UCSD-AML1 (cell line): ENCODE data around the gene ABCB9.

Source experiments
- DNase-seq: peaks from one replicate; lab custom pipeline; 2025; ENCODE audit not compliant: unreplicated experiment; lab: John Stamatoyannopoulos, UW

The ABCB9 gene

DNA sequence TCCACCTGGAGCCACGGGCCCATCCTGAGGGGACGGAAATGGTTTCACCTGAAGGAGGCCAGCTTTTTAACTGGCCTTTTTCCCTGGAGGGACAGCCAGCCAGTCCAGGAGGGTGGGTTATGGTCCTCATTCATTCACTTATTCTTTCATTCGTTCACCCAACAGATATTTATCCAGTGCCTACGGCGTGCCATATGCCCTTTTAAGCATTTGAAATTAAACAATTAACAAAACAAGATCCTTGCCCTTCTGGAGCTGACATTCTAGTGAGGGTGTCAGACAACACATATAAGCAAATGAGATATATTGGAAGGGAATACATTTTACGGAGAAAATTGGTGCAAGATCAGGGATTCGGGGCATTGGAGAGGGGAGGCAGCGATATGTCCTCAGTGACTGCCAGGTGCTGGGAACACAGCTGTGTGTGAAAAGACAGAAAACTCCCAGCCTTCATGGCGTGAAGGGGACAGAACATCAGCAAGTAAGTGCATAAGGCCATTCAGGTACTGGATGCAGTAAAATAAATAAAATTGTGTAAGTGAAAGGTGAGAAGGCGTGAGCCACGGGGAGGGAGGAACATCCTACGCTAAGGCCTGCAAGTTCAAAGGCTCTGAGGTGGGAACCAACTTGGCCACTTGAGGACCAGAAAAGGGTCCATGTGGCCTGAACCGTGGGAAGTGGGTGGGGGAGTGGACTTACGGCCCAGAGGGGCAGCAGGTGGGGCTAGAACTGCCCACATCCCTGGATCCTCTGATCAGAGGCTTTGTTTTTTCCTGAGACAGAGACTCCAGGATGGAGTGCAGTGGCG is 684 bp upstream of the ABCB9 start:
- no peak for DNase-seq

DNA sequence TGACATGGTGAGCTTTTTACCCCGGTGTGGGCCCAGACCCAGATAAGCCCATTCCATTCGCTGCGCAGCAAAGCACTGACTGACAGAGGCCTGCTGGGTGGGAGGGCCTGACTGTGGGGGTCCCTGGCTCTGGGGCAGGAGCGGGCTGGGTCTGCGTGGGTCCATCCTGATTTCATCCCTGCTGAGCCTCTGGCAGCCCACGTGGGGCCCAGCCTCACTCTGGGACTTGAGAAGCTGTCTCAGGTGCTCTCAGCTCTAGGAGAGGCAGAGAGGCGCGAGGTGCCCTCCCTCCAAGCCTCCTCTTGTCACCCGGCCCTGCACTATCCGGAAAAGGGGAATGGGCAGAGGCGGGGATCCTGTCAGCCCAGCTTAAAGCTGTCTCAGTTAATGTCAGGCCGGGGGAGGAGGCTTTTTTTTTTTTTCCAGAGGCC is 927 bp downstream of the ABCB9 start:
- no peak for DNase-seq

DNA sequence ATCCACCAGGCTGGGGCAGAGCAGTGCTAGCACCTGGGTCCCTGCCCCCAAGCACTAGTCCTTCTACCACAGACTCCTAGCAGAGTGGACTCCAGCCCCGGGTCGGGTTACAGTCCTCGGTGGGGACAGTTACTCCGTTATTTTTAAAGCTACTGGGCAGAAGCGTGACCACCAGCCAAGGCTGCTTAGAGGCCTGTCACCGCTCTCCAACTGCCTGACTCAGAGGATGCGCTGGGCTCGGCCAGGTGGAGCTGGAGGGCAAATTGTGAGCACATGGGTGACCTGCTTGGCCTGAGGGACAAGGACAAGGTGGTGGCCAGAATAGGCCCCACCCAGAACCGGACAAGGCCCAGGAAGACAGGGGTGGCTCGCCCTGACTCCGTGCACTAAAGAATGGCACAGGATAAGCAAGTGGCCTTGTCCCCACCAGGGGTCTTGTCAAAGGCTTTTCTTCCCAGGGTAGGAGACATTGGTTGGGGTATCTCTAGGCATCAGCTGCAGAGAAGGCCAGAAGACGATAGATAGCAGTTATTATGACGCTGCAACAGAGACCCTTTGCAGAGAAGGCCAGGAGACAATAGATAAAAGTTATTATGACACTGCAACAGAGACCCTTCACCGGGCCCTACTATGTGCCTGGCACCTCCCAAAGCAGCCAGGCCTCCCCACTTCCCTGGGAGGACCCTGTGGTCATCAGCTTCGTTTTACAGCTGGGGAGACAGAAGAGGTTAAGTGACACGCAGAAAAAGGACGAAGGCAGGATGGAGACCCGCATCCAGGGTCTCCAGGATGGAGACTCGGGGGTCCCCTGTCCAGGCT is 1.6 kb downstream of the ABCB9 start:
- no peak for DNase-seq

DNA sequence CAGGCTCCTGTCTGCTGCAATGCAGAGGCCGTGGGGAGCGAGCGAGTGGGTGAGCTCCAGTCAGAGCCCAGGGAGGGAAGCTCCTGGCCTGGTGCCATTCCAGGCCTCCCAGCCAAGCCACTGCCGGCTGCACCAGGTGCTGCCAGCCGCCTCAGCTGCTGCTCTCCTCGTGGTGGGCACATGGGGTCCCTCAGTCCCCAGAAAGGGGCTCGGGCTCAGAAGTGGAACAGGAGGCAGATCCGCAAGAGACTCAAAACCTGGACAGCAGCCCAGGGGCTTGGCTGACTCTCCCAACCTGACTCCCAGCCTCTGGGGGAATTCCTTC is 2.4 kb downstream of the ABCB9 start:
- DNase-seq = no peak

DNA sequence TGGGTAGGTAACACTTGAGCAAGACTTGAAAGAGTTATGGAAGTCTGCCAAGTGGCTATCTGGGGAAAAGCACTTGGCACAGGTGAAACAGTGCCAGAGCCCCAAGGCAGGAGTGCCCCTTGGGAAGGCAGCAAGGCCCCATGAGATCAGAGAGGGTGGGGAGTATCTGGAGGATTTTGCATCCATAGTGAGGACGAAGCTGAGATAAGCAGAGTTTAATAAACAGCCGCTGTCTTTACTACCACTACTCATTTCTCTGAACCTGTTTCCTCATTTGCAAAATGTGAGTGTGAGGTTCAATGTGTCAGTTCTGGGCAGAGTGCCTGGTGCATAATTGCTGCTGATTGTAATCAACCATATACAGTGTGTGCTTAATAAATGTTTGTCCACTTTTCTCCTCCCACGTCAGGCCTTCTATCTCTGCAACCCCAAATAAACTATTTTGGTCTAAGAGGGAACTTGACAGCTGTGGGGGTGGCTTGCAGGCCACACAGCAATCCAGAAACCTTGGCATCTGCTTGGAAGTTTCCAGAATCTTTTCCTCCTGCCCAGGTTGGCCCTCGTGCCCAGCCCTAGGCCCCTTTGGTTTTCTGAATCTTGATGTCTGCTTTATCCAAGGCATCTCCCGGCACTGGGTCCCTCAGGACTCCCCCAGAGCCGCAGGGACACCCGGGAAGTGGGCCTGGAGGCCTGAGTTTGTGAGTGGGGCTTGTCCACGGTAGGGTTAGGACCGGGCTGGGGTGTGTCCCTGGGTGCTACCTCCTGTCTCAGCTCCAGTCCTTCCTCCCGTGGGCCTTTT is 4.5 kb downstream of the ABCB9 start:
- no peak for DNase-seq

DNA sequence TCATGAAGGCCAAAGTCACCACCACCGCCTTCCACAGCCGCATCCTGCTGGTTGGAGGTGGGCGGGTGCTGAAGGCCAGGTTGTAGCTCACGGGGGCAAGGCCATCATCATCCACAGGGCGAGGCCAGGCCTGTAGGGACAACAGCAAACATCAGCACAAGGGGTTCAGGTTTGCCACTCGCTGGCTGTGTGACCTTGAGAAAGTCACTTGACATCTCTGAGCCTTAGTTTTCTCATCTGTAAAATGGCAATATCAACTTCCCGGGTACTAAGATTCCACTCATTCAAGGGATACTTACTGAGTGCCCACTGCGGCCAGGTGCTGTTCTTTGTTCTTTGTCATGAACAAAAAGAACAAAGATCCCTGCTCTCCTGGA is 6.1 kb downstream of the ABCB9 start:
- DNase-seq = no peak

DNA sequence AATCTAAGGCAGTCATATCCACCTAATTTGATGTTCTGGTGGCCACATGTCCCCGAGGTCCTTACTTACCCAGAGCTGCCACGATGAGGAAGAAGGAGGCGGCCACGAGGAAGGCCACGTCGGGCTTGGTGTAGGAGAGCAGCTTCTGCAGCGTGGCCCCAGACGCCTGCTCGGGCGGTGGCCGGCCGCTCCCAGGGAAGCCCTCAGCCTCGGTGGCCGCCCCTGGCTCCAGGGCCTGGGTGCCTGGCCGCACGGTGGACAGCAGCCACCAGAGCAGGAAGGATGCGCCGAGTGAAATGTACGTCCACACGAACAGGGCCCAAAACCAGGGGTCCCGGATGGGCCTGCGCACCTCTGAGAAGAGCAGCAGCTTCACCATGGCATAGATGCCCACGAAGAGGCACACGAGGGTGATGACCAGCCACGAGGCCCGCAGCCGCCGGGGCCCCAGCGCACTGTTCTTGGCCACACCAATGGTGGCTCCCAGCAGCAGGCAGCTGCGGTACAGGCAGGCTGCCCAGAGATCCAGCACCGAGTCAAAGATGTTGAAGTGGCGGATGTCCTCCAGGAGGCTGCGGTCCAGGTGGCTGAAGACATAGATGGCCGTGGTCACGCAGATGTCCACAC is 6.6 kb downstream of the ABCB9 start:
- no peak for DNase-seq

DNA sequence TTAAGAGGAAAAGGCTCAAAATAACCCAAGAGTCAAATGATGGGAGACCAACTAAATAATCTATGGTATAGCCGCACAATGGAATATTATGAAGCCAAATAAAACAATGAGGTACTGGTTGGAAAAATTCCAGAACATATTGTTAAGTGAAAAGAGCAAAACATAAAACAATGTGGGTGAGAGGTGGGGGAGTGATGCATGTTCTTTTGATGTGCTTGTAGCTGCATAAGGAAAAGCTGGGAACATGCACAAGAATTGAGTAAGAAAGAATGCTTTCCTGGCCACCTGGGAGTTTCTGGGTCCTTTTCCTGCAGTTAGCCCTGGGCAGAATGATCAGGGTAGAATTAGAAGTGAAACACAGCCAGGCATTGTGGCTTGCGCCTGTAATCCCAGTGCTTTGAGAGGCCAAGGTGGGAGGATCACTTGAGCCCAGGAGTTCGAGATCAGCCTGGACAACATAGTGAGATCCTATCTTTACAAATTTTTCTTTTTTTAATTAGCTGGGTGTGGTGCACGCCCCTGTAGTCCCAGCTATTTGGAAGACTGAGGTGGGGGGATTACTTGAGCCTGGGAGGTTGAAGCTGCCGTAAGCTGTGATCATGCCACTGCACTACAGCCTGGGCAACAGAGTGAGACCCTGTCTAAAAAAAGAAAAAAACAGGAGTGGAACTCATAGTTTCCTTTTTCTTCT is 7.9 kb downstream of the ABCB9 start:
- no peak for DNase-seq

DNA sequence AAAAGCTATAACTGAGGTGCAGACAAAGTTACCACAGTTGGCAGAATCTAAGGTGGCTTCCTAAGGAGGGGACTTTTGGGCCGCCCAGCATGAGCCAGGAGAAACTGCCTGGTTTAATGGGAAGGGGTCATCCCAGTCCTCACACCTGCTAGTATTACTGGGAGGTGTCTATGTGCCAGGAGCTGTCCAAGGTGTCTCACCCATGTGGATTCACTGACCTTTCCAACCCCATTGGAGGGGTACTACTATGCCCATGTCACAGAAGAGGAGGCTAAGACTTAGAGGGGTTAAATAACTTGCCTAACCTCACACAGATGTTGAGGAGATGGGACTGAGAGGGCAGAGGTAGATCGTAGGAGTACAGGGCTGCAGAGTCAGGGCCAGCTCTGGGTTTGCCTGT is 10.2 kb downstream of the ABCB9 start:
- no peak for DNase-seq

DNA sequence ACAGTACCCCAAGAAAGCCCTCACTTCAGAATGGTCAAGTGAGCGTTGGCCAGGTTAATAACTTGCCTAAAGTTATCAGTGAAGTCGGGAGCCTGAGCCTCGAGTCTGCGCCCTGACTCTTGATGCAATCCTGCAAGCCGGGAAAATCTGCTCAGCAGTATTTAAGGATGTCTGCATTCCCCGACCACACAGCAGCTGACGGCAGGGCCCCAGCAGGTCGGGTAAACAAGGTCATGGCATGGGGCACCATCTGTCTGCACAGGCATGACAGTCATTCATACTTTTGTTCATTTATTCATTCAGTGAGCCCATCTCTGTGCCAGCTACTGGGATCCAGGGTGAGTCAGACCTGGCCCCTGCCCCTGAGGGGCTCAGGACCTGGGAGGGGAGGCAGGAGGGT is 11.1 kb downstream of the ABCB9 start:
- DNase-seq = no peak

DNA sequence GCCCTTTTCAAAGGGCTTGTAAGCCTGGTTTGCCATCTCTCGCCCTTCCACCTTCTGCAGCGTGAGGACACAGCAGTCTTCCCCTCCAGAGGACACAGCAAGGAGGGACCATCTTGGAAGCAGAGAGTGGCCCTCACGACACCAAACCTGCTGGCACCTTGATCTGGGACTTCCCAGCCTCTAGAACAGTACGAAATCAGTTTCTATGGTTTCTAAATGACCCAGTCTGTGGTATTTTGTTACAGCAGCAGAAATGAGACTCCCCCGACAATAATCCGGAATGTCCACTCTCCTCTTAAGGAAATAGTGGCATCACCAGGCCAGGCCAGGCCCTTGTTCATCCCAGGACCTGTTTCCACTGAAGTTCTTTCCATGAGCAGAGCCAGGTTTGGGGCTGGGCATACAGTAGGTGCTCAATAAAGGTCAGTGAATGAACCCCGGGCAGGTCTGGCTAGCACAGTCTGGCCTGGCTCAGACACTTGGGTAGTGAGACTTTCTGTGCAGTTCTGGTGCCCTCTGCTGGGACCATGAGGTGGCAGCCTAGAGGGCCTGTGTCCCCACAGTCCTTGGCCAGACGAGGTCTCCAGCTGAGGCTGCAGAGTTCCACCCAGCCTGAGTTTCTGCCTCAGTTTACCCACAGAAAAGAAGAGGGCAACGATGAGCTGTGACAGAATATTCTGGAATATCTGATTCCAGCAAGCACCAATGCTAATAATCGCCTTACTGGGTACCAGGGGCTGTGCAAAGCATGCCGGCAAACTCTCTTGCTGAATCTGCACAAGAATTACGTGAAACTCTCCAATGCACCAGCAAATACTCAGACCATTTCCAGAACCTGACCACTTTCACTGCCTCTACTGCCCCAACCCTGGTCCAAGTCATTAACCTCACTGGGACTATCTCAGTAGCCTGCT is 14.0 kb downstream of the ABCB9 start:
- DNase-seq = peak; percentile 71

DNA sequence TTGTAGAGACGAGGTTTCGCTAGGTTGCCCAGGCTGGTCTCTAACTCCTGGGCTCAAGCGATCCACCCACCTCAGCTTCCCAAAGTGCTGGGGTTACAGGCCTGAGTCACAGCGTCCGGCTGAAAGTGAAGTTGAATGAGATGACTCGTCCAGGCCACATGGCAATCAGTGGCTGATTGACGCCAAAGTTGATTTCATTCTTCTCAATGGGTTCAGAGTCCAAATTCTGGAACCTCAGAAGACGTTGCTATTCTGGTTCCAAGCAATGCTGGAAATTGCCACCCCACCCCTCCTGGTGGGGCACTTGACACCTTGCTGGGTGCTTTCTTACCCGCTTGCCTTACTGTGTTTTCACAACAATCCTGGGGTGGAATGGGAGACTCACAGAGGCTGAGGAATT is 14.9 kb downstream of the ABCB9 start:
- no peak for DNase-seq

DNA sequence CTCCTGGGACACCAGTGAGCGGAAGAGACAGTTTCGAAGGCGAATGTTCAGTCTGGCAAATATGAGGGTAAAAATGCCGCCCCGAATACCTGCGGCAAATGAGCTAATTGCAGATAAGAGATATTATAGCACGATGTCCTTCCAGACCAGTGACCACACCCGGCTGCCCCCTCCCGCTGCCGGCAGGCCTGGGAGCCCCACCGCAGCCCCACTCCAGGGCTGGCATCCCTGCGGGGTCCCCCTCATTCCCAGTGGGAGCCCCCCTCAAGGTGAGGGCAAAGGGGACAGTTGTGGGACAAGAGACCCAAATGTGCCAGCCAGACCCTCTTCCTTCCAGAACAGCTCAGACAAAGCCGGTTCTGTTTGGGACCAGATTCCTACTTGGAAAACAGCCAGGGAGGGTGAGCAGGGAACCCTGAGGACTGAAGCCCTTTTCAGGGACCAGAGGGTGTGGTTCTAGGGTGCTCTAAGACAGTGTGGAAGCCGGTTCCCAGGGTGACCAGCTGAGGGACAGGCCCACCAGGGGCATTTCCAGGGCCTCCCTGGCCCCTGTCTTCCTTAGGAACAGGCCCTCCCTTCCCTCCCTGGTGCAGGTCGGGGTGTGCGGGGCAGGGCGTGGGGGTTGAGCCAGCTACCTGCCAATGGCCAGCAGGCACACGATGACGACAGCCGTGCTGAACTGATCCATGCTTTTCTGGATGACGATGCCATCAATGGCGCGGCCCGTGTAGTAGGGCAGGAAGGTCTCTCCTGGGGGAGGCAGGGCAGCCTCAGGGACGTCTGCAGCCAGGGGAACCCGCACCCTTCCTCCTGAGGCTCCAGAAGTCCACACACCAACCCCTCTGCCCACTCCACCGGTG is 16.2 kb downstream of the ABCB9 start:
- no peak for DNase-seq

DNA sequence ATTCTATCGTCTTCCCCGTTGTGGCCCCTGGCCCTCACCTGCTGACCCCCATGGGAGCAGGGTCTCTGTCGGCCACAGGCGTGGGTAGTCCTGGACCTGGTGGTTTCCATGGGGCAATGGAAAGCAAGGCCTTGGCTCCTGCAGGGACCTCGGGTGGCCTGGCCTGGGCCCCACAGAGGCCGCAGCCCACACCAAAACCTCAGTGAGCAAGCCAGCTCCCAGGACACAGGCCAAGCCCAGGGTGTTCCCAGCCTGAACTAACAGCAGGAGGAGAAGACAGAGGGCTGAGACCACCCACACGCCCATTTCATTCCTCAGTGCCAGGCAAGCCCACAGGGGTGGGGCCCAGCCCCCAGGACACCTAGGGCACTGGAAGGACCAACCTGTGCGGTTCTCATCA is 16.9 kb downstream of the ABCB9 start:
- no peak for DNase-seq

DNA sequence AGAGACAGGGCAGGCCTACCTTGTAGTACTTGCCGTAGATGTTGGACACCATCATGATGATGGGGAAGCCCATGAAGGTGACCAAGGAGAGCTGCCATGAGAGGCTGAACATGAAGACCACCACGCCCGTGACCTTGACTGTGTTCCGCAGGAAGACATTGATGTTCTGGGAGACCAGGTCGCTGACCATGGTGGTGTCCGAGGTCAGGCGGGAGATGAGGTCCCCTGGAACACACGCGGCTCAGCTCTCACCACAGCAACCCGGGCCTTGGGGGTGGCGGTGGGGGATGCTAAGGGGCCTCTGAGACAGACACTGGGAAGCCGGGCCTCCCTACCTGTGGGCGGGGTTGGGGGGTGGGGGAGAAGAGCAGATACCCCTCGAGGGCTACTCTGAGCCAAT is 17.7 kb downstream of the ABCB9 start:
- no peak for DNase-seq

DNA sequence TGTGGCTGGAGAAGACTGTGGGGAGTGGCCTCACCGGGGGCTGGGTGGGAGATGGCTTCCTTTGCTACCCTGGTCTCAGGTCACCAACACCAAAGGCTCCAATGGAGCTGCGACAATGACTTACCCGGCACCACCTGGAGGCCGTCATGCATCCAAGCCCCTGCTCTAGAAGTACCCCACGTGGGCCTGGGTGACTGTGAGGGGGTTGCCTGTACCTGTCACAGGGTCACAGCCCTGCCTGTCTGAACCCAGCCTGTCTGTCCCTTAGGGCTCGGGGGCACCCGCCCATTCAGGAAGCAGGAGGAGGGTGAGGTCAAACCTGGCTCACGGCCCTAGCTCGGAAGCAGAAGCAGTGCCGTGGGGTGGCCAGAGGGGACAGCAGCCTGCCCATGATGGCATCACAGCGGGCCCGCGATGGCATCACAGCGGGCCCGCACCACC is 18.9 kb downstream of the ABCB9 start:
- peak; percentile 49 for DNase-seq

DNA sequence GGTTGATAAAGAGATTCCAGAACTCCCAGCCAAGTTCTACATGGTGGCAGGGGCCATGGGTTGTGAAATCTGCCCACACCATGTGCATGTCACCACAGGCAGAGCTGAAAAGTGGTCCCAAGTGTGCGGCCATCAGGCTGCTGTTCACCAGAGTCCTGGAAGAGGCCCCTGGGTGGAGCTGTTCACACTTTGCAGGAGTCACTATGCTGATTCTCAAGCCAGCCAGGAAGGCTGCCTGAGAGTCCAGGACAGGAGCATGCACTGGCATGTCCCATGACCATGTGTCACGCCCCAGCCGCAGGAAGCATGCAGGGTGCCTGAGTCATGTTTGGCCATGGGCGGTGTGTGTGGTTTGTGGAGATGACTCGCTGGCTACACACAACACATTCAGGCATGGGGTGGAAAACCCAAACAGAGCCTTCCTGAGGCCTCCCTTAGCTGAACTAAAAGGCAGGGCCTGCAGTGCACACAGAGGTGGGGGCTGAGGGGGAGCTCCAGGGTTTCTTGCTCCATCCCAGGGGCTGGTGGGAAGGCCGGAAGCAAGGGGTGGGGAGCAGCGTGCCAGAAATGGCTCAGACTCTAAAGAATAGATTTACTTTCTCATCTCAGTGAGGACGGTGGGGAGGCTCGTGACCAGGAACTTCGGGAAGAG is 19.4 kb downstream of the ABCB9 start:
- peak; percentile 90 for DNase-seq
